HL-60 (cell line): ENCODE data around the gene IP6K1.
"Not testable (repeated sequence)": the region's sequence is repeated elsewhere in the genome, so short reads cannot be mapped to it uniquely, and the experiment has no call there.

Source experiments
- DNase-seq, 2 experiments: peaks; one replicate each; pipeline ENCODE4 v3.0.0-alpha.2; 2010 to 2020; ENCODE audit warnings: low read depth in 1 of 2, low spot score in 1 of 2
- H3K27ac ChIP-seq: fragments of 250-450 bp; sonication (Bioruptor Pico); replicated peaks from 2 replicates; pipeline ENCODE4 v1.5.1; 2020; ENCODE audit warnings: mild to moderate bottlenecking, moderate library complexity
- H3K27me3 ChIP-seq: fragments of 250-450 bp; sonication (Bioruptor Pico); 2 replicates; pipeline ENCODE4 v1.5.1; 2021; ENCODE audit warnings: mild to moderate bottlenecking, moderate library complexity; ENCODE audit not compliant: insufficient read depth, poor library complexity, severe bottlenecking
- H3K4me3 ChIP-seq: replicated peaks from 2 replicates; pipeline ENCODE4 v1.5.1; 2011; ENCODE audit warnings: mild to moderate bottlenecking, control low read depth, low read length; ENCODE audit not compliant: insufficient read depth
- GABPA ChIP-seq: IDR thresholded peaks from 2 replicates; pipeline ENCODE4 v1.6.1; 2012; ENCODE audit warnings: low read depth
- POLR2AphosphoS5 ChIP-seq: IDR thresholded peaks from 2 replicates; pipeline ENCODE4 v1.6.1; 2012; ENCODE audit warnings: low read depth
- SPI1 ChIP-seq: IDR thresholded peaks from 2 replicates; pipeline ENCODE4 v1.6.1; 2012; ENCODE audit warnings: low read depth, mild to moderate bottlenecking, borderline replicate concordance
- TF ChIP-seq, protein P1 (sequence below): IDR thresholded peaks from one replicate; pipeline ENCODE4 v1.5.1; 2011; ENCODE audit warnings: low read length, control low read depth, inconsistent platforms; ENCODE audit not compliant: insufficient read depth
- TF ChIP-seq, protein P2 (sequence below): IDR thresholded peaks from 2 replicates; pipeline ENCODE4 v1.6.1; 2012; ENCODE audit warnings: low read depth; ENCODE audit not compliant: insufficient replicate concordance

IP6K1 gene

DNA sequence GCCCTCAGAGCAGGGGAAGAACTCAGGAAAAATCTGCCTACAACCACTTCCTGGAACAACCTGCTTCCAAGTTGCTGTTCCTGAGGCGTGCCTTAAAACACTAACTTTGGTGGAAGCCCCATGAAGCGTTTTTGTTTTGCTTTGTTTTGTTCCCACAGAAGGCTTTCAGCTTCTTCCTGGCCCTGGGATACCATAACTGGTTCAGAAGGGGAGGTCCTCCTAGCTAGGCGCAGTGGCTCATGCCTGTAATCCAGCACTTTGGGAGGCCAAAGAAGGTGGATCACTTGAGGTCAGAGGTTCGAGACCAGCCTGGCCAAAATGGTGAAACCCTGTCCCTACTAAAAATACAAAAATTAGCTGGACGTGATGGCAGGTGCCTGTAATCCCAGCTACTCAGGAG, 1.2 kb upstream of the IP6K1 start:
- Histone ChIP-seq H3K4me3 (no peak overlapping the region), H3K27ac (no peak overlapping the region), H3K27me3 (no peaks in the 10 kb centered on the region)
- no peak for DNase-seq
- TF ChIP-seq SPI1 (no peak), POLR2AphosphoS5 (no peak), GABPA (no peak)
- TF ChIP-seq, protein P1, sequence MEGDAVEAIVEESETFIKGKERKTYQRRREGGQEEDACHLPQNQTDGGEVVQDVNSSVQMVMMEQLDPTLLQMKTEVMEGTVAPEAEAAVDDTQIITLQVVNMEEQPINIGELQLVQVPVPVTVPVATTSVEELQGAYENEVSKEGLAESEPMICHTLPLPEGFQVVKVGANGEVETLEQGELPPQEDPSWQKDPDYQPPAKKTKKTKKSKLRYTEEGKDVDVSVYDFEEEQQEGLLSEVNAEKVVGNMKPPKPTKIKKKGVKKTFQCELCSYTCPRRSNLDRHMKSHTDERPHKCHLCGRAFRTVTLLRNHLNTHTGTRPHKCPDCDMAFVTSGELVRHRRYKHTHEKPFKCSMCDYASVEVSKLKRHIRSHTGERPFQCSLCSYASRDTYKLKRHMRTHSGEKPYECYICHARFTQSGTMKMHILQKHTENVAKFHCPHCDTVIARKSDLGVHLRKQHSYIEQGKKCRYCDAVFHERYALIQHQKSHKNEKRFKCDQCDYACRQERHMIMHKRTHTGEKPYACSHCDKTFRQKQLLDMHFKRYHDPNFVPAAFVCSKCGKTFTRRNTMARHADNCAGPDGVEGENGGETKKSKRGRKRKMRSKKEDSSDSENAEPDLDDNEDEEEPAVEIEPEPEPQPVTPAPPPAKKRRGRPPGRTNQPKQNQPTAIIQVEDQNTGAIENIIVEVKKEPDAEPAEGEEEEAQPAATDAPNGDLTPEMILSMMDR: no peak
- TF ChIP-seq, protein P2, sequence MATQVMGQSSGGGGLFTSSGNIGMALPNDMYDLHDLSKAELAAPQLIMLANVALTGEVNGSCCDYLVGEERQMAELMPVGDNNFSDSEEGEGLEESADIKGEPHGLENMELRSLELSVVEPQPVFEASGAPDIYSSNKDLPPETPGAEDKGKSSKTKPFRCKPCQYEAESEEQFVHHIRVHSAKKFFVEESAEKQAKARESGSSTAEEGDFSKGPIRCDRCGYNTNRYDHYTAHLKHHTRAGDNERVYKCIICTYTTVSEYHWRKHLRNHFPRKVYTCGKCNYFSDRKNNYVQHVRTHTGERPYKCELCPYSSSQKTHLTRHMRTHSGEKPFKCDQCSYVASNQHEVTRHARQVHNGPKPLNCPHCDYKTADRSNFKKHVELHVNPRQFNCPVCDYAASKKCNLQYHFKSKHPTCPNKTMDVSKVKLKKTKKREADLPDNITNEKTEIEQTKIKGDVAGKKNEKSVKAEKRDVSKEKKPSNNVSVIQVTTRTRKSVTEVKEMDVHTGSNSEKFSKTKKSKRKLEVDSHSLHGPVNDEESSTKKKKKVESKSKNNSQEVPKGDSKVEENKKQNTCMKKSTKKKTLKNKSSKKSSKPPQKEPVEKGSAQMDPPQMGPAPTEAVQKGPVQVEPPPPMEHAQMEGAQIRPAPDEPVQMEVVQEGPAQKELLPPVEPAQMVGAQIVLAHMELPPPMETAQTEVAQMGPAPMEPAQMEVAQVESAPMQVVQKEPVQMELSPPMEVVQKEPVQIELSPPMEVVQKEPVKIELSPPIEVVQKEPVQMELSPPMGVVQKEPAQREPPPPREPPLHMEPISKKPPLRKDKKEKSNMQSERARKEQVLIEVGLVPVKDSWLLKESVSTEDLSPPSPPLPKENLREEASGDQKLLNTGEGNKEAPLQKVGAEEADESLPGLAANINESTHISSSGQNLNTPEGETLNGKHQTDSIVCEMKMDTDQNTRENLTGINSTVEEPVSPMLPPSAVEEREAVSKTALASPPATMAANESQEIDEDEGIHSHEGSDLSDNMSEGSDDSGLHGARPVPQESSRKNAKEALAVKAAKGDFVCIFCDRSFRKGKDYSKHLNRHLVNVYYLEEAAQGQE: no peak

DNA sequence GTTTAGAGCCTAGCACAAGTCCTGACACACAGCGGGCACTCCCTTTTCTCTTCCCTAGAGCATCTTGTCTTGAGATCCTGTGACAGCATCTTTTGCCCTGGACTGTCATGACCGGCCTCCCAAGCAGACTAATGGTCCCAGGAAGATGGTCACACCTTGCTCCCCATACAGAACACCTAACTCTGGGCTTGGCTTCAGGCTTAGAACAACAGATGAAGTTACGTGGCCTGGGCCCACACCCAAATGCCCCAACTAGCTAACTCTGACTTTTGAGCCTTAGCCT, 781 bp upstream of the IP6K1 start:
- no peak overlapping the region for H3K4me3 ChIP-seq
- no peaks in the 10 kb centered on the region for H3K27me3 ChIP-seq
- TF ChIP-seq SPI1 (no peak), GABPA (no peak), POLR2AphosphoS5 (no peak)
- TF ChIP-seq, protein P1: no peak
- TF ChIP-seq, protein P2: no peak
- no peak overlapping the region; the same call in 1 of the 2 replicates for H3K27ac ChIP-seq
- no peak for DNase-seq

DNA sequence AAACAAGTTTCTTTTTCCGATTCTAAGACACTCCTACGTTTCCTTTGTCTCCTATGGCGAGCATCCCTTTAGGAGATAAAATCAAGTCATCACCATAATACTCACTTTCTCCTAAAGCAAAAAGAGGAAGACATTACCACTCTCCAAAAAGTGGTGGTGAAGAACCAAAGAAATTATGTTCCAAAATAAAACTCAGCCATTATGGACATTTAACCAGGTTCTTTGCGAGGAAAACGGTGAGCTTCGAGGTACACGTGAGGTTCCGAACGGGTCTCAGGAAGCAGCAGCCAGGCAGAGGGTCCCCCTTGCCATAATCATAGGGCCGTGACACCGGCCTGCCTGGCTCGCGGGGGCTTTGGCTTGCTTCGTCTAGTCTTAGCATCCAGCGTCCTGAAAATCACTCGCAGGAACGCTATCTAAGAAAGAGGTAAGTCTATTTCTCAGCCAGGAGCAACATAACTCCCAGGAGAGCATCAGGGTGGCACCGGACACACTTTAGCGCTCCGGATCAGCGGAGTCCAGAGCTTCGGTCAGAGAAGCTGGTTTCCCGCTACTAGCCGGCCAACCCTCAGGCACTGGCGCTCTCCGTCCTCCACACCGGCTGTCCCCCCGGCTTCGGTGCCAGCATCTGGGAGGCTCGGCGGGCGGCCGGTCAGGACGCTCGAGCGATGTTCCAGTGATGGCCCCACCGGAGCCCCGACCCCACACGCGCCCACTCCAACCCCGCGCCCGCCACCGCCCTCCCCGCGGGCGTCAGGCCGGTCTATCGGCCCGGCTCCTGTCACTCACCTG, 581 bp downstream of the IP6K1 start:
- Histone ChIP-seq H3K27me3 (no peaks in the 10 kb centered on the region), H3K27ac (peak overlapping the region; percentile 74), H3K4me3 (peak overlapping the region; percentile 99)
- TF ChIP-seq SPI1 (peak; percentile 92), POLR2AphosphoS5 (no peak)
- TF ChIP-seq, protein P2: peak; percentile 81
- DNase-seq: no peak

DNA sequence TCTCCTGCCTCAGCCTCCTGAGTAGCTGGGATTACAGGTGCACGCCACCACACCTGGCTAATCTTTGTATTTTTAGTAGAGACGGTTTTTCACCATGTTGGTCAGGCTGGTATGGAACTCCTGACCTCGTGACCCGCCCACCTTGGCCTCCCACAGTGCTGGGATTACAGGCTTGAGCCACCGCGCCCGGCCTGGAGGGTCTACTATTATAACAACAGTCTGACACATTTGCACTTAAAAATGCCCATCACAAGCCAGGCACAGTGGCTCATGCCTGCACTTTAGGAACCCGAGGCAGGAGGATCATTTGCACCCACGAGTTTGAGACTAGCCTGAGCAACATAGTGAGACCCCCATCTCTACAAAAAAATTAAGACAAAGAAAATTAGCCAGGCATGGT, 4.1 kb downstream of the IP6K1 start:
- not testable (repeated sequence) for H3K4me3 ChIP-seq, H3K27me3 ChIP-seq, DNase-seq, H3K27ac ChIP-seq
